Activated T-cell treated with anti-CD3 and anti-CD28 coated beads for 48 hours (primary cell): ENCODE measurements around the gene COL18A1.
"Not testable (repeated sequence)": the region's sequence is repeated elsewhere in the genome, so short reads cannot be mapped to it uniquely, and the experiment has no call there.

Source experiments
- DNase-seq: peaks from one replicate; pipeline ENCODE4 v3.0.0-alpha.2; 2020; ENCODE audit warnings: low read depth

COL18A1 gene

DNA sequence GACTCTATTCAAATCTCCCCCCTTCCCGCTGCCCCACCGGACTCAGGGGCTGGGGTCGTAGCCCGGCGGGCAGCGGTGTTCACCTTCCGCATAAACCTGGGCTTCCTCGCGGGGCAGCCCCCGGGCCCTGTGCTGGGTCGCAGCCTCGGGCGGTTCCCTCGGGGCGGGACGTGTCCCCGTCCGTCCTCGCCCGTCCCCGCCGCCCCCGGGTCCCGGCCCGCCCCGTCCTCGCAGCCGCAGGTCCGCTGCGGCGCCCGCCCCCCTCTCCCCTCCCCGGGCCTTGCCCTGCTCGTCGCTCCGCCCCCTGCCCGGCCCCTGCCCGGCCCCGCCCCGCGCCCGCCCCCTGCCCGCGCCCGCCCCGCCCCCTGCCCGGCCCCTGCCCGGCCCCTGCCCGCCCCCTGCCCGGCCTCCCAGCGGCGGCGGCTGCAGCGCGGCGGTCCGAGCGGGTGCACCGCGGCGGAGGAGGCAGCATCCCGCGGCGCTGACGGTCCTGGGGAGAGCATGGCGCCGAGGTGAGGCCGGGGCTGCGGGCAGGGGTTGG lies at the start of gene COL18A1:
Gene COL18A1 (plus strand): TSS at position 436 of the 541 bp plus-strand sequence. CDS start 66 bp downstream, at position 502.
- DNase-seq: peak; percentile 53

DNA sequence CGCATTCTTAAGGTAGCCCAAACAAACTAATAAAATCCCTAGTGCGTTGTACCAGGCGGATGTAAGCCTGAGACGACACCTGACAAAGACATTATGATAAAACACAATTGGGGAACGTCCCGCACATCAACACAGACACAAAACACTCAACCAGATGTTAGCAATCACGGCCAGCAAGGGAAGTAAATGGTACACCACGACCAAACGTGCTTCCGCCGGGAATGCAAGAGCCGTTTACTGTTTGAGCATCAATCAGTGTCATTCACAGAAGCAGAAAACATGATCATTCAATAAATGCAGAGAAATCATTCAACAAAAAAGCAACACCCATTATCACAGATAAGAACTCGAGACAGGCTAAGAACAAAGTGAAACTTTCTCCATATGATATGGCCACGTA lies 49.4 kb upstream of the COL18A1 start:
- DNase-seq: no peak

DNA sequence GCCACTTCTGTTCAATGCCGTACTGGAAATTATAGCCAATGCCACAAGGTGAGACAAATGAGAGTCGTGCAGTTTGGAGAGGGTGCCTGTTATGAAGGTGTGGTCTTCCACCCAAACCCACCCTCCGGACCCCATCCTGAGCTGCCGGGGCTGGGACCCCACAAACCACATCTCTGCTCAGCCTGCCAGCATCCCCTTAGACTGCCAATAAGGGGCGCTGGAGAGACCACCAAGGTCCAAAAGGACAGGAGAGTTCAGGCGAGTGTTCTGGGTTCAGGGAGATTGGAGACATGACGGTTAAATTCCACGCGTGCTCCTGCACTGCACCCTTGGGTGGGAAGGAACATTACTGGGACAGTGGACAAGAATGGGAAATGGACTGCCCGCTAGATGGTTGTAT lies 48.7 kb upstream of the COL18A1 start:
- DNase-seq: no peak

DNA sequence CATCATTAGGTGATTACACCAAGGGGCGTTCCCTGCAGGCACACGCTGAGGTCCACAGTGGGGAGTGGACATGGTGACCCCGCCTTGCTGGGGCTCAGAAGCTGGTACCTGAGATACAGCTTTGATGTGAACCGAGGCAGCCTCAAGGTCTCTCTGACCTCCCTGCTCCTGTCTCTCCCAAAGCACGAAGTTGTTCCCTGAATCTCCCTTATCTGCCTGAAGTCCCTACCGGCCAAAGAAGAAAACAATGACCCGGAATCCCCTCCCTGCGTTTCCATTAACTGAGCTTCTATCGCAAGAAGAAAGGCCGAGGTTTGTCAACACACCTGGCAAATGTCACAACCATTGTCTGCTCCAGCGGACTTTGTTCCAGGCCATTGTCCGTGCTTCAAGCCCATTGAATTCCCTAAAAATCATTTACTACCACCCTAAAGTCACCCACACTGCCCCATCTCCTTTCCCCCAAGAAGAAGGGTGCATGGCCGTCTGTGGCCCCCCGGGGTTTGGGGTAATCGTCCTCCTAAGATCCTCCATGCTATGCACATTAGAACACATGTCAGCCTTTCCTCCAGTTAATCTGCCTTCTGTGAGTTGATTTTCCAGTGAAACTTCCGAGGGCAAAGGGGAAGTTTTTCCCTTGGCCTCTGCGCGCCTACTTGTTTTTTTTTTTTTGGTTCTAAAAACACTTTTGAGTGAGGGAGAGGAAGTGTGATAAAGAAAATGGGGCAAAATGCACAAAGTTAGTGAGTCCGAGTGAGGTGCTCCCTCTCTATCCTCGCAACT lies 48.1 kb upstream of the COL18A1 start:
- DNase-seq: no peak

DNA sequence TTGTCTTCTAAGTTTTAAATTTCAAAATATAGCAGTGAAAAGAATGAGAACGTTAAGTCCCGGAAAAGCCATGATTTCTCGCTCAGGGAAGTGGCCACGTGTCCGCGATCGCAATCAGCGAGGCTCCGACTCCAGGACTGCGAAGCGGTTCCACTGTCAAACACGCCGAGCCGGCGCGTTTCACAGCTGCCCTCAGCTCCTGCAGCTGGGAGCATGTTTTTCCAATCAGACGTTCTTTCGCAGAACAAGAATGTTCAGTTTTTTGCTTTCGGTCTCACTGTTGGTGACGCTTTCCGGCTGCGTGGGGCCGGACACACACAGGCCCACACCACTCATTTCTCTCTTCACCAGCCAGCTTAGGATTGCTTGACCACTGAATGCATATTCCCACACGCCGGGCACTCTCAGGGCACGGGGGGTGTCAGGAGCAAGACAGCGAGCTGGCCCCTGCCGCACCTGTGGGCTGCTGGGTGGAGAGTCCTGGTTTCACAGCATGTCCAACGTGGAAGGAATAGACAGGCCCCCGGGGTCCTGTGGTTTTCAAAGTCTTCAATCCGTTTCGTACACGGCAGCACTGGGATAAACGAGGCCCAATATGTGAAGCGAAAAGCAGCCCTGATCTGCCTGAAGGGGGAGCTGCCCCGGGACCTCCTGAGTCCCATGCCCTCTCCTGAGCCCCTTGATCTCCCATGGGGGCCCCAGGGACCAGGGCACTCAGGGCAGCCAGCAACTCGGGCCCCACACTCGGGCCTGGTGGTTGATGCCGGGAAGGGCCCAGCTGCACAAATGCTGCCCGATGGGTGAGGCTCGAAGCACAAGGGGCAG lies 47.3 kb upstream of the COL18A1 start:
- no peak for DNase-seq

DNA sequence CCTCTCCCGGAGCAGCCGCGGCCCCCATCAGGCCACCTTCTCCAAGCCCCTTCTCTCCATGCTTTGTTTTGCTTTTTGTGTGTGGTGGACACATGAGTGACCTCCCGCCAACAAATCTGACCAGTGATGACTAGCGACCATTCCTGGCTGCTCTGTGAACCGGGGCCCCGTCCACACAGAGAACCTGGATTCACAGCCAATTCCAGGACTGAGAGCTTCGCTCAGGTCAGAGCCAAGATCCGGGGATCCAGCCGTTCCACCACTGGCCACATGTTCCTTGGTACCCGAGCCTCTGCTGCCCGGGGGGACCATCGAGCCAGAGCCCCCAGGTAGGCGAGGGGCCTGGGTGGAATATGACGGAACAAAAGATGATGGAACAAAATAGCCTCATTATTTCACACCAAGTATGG lies 46.7 kb upstream of the COL18A1 start:
- DNase-seq: no peak

DNA sequence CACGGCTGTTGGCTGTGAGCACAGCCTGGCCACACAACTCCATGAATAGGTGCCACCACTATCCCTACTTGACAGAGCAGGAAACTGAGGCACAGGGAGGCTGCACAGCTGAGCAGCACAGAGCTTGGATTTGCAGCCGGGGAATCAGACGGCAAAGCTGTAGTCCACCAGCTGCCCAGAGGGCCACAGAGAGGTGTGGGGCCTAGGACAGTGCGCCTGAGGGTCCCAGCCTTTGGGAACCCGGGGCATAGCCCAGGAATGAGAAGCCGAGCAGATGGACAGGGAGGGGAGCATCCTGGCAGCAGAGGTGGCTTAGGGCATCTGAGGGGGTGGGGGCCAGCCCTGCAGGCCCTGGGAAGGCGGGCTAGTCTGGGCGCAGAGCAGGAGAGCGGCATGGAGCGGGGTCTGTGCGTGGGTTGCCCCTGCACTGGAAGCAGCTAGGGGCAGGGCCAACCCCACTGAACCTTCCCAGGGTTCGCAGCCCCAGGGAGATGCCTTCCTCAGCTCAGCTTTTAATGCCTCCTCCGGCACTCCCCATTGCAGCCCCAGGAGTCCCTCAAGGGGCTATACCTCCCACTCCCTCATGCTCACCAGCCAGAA lies 46.2 kb upstream of the COL18A1 start:
- no peak for DNase-seq

DNA sequence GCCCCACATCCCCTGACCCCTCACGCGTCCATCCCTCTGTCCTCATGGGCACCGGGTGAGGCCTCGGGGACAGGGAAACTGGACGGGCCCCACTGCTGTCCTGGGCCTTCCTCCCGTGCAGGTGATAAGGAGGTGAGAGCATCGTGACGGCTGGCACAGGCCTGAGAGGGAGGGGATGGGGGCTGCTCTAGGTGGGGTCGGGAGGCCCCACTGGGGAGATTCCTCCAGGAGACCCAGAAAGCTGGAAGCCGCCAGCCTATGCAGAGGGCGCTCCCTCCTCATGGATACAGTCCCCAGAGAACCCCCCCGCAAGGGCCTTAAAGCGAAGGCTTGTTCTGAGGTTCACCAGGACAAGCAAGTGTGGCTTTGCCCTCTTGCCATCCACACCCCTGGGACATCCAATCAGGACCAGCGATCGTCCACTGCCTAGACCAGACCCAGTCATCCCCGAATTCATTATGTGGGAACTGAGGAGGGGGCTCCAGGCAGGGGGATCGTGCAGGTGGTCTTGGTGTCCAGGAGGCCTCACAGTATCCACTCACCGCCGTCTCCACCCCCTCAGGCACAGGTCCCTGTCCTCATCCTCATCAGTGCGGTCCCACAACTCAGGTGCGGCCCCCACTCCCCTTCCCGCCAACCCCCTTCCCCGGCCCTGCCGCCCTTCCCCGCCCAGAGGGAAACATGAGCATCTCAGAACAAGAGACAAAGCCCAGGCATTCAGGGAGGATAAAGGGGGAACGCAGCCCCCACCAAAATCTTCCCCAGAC lies 45.3 kb upstream of the COL18A1 start:
- DNase-seq: no peak

DNA sequence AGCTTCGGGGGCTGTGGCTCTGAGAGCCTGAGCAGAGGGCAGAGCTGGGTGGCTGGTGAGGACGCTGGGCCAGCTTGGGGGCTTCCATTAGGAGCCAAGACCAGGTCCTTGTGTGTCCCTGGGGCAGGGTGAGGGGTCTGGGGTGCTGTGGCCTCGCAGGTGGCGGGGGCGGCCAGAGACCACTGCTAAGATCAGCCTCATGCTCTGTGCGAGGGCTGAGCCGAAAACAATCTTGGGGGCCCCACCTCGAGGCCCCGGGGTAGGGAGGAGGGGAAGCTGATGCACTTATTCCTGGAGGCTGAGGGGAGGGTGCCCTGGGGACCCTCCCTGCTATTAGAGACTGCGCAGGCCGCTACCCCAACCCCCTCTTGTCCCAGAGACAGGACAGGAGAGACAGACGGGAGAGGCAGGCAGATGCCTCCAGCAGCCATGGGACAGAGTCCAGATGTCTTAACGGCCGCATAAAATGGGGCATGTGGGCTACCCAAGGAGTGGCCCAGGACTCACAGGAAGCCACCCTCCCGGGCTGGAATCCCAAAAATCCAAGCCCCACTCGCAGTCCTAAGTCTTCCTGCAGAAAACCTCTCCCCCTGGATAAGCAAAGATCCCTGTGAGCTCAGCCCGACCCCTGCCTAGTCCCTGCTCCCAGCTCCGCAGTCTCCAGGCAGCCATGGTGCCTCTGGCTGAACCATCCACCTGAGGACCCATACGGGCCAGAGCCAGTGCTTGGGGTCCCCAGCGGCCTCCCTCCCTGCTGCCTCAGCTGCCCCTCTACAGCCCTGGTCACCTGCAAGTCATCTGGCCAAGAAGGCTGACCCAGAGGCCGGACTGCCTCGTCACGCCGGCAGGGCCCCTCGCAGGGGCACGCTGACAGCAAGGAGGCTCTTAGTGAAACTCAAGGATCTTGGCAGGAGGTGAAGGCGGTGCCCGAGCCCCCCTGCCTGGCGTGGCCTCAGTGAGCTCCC lies 43.6 kb upstream of the COL18A1 start:
- no peak for DNase-seq

DNA sequence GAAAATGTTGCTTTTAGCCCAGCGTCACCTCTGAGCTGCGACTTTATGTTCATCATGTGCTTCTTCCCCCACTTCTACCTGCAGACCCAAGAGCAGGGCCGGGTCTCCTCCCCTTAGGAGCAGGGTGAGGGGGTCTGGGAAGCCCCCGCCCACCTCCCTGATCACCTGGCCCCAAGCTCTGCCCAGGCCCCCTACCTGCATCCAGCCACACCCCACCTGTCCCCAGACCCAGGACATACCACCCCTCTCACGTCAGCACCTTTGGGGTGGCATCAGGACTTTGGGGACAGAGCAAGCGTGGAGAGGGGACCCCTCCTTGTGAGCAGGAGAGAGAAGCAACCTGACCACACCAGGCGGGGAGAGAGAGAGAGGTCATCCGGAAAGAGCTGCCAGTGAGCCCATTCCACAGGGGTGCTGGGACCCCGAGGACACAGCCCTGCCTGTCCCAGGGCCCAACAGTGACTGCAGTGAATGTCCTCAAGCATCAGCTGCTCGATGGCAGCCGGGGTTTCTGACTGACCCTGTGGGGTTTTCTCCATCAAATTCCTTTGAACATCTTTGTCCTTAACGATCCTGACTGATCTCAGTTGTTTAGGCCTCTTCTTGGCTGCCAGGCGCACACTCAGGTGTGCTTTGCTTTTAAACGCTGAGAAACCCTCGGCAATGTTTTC lies 42.8 kb upstream of the COL18A1 start:
- DNase-seq: no peak

DNA sequence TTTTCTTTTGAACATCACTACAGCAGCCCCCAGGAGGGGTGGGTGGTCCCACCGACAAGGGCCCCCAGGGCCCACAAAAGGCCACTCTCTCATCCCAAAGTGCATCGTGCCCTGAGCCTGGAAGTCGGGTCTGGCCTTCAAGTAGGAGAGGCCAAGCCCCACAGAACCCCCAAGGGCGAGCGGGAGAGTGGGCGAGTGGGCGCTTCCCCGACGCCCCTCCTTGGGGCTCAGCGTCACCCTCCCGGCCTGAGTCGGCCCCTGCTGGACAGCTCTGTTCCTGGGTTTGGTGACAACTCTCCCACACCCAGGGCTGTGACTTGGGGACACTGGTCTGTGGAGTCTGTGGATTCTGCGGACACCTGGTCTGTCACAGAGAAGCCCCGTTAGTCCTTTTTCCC lies 42.2 kb upstream of the COL18A1 start:
- DNase-seq: no peak

DNA sequence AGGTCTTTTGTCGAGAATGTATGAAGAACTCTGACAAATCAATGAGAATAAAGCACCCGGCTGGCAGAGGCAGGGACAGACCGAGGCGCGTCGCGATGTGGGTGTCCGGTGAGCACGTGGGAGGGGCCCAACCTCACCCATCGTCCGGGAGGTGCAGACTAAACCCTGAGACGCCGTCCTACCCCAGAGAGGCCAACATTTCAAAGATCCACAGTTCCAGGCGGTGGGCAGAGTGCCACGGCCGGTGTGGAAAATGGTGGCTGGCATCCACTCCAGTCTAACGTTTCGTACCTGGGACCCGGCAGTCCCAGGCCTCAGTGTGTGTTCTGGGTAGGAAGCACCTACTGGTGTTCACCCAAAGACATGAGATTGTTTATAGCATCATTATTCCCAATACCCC lies 41.7 kb upstream of the COL18A1 start:
- DNase-seq: not testable (repeated sequence)

DNA sequence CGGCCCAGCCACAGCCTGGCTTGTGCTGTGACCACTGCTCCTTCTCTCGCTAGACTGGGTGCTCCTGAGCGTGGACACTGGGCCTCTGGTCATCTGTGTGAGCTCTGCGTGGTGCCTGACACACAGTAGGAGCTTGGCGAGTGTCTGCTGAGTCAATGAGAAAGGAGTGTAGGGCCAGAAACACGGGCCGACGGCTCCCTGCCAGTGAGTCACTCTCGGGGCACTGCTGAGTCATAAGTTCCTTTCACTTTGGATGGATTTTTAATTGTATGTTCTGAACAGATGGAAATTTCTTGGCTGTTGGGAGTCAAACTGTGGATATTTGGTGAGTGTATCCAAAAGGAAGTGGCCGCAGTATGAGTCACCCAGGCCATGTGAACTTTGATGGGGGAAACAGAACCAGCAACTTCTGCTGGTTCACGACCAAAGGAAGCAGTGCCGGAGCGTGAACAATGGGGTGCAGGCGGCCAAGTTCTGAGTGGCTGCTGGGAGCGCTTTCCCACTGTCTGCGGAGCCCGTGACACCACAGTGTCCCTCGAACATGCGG lies 41.0 kb upstream of the COL18A1 start:
- DNase-seq: peak; percentile 31

DNA sequence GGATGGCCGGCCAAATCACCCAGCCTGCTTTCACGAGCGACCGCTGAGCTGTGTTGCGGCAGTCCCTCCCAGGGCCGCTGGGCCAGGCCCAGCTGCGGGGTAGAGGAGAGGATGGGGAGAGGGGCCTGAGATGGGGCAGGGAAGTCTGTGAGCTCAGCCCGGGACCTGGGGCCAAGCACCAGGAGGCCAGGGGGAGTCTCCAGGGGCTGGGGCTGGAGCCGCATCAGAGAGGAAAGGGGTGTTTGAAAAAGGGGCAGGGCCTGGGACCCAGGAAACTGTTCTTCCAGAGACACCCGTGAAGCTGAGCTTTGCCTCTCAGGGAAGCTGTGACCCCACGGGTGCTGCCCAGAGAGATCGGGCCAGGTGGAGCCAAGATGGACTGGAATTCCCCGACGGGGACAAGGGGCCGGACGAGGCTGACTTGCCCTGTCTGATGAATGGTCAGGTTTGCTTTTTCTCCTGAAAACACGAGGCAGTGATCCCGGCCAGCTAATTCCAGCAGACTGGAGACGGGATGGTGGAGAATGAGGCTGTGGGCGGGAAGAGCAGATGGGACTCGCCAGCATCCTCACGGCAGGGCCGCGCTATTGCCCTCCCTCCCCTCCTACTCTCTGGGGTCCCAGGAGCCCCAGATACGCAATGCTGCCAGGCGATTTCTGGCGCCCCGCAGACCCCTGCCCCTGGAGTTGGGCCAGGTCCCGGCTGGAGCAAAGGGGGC lies 40.3 kb upstream of the COL18A1 start:
- DNase-seq: no peak

DNA sequence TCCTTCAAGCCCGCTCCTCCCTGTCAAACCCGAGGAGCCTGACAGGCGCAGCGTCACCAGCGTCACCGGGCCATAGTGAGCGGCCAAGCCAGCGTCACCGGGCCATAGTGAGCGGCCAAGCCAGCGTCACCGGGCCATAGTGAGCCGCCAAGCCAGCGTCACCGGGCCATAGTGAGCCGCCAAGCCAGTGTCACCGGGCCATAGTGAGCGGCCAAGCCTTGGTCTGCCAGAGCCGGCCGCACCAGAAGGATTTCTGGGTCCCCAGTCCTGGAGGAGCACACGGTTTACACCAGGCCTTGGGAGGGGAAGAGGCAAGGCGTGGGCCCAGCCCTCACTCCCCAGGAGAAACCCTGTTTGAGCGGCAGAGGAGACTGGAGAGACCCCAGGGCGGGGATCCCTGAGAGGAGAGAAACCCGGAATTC lies 39.8 kb upstream of the COL18A1 start:
- DNase-seq: no peak

DNA sequence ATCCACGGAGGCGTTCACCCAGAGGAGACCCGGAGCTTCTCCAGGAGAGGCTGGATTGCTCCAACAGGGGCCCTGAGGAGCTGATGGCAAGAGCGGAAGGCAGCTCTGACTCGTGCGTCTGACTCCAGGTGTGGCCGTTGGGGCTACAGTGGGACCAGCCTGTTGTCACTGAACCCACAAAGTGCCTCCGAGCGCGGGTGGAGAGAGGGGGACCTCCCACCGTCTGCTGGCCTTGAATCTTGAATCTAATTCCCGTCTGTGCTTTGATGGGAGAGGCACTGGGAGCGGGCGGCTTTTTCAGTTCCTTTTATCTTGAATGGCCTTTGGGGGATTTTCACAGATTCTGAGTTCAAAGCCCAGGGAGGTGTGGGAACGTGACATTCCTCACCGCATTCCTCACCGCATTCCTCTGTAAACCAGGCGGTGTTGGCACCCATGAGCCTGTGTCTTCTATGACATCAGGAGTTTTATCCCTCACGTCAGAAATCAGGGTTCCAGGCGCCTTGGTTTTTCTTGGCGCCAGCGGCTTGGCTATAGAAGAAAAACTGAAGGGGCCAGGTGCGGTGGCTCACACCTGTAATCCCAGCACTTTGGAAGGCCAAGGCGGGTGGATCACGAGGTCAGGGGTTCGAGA lies 39.2 kb upstream of the COL18A1 start:
- DNase-seq: no peak

DNA sequence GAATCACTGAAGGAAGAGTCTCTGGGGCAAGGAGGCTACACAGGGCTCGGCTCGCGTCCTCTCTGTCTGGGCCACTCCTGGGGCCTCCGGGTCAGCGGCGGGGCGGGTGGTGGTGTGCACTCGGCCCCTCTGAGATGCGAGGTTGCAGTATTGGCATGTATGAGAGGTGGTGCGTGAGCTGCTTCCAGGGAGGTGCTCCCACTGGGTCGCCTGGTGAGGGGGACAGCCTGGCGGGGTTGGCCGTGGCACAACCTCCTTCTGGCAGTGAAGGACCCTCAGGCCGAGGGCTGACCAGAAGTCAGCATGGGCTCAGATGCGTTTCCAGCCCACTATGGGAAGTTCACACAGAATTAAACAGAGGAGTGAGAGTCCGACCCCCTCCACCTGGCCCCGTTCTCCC lies 38.5 kb upstream of the COL18A1 start:
- DNase-seq: no peak

DNA sequence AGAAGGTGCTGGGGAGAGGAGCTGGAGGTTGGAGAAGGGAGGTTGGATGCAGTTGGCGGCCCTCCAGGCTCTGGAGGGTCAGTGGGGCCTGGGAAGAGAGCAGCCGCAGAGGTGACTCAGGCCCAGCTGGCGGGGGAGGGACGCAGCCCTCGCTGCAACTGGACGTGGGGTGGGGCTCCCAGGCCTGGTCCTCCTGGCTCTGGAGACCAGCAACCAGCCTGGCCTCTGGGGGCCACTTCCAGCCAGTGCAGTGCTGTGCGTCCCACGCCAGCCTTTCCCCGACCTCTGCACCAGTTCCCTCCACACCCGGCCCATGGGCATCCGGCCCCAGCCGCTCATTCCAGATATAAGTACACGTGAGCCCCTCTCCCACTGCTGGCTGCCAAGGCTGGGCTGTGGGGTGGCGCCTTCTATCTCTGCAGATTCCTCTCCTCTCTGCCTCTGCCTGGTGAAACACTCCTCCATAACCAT lies 38.0 kb upstream of the COL18A1 start:
- no peak for DNase-seq
